Fibroblast of skin of abdomen (primary cell): ENCODE data around the gene TCOF1.

Source experiments
- DNase-seq: peaks from one replicate; pipeline ENCODE4 v3.0.0-alpha.2; 2013

Gene TCOF1

DNA sequence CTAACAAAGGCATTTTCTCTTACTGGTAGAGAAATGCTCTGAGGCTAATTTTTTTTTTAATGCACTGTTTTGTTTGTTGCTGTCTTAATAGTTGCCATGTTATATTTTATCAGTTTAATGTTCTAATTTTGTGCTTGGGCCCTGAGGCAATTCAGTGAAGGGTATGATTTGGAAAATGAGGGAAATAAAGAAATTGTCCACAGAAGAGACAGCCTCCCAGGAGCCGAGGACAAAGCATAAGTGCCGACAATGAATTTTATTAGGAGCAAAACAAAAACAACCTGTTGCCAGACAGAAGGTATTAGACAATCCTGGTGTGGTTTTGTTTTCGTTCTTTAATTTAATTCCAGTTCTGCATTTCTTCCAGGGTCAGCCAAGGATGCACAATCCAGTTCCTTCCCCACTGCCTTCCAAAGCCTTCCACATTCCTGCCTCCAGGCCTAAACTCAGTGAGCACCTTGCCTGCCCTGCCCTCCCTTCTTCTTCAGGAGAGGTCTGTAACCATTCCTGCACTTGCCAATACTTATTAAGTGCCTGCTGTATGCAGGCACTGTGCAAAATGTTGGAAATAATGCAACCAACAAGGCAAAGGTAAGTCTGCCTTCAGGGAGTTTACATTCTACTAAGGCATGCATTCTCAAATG is 4.3 kb upstream of the TCOF1 start:
- no peak for DNase-seq

DNA sequence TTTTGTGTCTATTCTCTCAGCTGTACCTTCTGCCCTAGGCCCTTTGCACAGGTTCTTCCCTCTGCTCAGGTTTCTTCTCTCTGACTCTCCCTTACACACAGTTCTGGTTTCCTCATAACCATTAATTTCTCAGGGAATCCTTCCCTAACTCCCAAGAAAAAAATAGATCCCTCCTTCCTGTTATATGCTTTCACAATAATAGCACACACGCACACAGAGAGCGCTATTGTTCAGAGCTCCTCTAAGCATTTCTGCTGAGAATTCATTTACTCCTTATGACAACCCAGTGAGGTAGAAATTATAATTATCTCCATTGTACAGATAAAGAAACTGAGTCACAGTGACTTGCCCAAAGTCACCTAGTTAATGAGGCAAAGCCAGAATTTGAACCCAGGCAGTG is 1.7 kb upstream of the TCOF1 start:
- no peak for DNase-seq

DNA sequence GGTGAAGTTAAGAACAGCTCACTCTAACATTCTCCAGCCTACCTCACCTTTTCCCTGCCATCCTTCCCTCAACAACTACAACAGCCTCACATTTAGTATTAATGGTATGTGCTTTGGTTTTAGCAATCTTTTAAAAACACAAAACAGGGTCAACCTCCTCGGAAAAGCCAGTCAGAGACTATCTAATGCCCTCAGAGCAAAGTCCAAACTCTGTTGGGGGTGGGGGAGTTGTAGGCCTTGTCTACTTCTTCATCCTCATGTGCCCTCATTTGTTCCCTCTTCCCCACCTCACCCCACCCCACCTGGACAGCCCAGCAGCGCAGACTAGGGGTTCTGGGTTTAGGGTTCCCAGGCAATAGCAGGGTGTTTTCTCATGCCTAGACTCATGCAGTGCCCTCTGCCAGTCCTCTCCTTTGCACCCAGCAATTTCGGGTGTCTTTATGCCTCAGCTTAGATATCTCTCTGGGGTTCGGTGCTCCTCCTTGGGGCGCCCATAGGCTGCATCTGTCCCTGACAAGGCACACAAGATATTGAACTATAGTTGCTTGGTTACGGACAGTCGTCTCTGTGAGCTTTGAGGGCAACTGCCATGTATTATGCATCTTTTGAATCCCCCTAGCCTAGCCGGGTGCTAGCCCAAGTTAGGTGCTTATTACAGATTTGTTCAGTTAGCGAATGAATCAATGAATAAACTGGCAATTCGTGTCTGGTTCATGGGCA is 762 bp upstream of the TCOF1 start:
- DNase-seq: no peak

DNA sequence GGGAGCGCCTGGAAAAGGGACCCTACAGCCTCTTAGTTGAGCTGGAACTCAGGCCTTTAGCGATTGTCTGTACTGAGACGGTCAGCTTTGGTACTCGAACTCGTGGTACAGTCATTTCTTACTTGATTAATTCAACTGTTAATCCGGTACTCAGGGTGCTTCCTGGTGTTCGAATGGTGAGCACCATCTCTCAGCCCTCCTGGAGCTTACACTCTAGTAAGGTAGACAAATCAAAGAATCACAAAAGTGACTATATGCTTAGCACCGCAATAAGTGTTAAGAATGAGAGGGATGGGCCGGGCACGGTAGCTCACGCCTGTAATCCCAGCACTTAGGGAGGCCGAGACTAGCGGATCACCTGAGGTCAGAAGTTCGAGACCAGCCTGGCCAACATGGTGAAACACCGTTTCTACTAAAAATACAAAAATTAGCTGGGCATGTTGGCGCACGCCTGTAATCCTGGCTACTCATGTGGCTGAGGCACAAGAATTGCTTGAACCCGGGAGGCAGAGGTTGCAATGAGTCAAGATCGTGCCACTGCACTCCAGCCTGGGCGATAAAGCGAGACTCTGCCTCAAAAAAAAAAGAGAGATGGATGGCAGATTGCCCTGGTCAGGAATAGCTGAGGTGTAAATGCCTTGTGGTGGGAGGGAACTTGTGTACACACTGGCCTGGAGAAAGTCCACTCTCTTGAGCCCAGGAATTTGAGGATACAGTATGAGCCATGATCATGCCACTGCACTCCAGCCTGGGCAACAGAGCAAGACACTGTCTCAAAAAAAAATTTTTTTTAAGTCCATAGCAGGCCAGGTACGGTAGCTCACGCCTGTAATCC is 981 bp downstream of the TCOF1 start:
- DNase-seq: no peak

DNA sequence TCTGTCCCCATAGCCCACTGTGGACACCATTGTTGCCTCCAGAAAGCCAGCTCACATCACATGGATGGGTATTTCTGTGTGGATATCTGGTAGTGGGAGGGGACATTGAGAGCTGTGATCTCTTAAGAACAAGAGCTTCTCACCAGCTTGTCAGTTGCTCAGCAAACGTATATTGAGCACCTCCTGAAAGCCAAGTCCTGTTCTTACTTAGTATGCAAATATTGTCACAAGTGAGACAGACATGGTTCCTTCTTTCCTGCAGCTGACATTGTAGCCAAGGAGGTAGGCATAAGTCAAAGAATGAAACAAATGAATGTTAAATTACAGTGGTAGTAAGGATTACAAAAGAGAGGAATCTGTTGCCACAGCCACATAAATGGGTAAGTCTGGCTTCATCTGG is 3.8 kb downstream of the TCOF1 start:
- no peak for DNase-seq

DNA sequence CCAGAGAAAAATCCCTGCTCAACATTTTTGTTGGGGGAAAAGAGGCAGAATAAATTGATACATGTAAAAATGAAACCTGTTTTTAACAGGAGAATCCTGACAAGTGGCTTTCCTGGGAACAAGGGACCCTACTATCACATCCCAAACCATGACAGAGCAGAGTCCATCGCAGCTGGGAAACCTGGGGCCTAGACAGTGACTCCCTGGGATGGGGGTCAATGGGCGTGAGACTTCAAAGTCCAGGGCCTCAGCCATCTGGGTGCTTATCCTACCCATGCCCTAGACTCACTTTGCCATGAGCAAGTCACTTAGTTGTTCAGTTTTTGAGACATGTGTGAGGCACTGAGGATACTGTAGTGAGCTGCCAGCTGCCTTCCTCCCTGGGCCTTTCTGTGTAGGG is 5.7 kb downstream of the TCOF1 start:
- DNase-seq: no peak

DNA sequence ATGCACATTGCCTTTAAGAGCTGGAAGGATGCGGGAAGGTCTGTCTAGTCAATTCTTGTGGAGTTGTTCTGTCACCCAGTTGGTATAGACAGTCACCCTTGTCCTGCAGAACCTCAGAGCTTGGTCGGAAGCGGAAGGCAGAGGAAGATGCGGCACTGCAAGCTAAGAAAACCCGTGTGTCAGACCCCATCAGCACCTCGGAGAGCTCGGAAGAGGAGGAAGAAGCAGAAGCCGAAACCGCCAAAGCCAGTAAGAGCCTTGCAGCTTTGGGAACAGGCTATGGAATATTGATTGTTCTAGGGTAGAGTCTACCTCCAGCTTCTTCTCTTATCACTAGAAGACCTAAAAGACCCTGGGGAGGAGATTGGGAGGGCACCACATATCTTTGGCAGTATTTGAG is 6.5 kb downstream of the TCOF1 start:
- DNase-seq: no peak

DNA sequence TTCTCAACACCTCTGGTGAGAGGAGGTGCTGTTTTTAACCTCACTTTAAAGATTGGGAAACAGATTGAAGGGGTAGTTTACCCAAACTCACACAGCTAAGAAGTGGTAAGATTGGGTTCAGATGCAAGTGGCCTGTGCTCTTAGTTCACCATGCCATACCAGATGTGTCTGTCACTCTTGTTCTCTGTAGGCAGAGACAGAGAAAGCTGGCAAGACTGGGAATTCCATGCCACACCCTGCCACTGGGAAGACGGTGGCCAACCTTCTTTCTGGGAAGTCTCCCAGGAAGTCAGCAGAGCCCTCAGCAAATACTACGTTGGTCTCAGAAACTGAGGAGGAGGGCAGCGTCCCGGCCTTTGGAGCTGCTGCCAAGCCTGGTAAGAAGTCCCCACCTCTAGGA is 11.0 kb downstream of the TCOF1 start:
- DNase-seq: no peak

DNA sequence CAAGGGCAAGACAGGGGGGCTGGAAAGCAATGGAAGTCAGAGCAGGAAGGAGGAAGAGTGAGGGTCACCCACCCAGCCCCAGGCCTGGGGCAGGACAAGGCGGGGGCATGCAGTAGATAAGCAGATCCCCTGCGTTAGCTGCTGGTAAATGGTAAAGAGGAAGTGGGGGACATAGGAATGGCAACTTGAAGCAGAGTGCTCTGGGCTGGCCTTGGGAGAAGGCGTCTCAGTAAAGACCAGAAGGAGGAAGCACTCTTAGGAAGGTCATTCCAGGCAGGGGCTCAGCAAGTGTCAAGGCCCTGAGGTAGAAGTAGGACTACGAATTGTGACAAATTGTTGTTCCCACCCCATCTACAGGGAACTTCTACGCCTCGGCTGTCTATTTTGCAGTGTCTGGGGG is 15.1 kb downstream of the TCOF1 start:
- no peak for DNase-seq

DNA sequence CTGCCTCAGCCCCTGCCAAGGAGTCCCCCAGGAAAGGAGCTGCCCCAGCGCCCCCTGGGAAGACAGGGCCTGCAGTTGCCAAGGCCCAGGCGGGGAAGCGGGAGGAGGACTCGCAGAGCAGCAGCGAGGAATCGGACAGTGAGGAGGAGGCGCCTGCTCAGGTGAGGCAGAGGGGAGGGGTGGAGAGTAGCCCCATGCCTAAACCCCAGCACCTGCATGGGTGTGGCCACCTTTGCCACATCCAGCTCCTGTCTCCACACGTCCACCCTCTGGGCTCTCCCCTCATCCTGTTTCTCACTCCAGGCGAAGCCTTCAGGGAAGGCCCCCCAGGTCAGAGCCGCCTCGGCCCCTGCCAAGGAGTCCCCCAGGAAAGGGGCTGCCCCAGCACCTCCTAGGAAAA is 17.2 kb downstream of the TCOF1 start:
- DNase-seq: no peak

DNA sequence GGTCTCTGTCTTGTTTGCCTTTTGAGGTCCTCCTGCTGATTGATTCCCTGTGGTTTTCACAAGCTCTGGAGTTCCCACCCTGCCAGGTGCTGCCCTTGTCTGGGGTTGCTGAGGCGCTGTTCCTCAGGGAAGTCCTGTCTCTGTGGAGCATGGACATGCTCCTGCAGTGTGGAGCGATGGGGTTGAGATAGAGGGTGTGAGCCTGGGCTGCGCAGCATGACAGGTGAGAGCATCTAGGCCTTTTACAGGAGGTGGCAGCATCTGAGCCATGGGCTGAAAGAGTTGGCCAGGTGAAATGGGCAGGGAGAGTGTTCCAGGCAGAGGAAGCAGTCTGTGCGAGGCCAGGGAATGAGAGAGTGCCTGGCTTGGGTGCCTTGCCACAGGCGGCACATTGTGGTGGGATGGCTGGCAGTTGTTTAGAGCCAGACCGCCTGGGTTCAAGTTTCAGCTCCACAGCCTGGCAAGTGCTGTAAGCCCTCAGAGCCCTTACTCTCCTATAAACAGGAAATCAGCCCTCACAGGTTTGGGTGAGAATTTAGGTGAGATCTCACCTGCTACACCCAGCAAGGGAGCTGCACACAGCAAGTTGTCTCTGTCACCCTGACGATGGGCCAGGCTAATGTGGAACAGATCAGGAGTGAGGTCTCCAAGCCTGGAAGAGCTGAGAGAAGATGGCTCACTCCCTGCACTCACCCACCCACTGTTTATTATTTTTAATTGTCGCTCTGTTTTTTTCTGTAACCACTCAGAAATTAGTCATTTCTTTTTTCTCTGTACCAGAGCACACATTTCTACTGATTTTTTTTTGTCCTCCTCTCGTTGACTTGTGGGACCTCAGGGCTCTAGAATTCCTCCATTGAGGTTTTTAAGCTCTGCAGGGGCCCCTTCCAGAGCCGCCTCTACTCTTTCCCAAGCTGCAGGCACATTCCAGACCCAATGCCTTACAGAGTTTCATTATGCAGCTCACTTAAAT is 19.6 kb downstream of the TCOF1 start:
- DNase-seq: peak; percentile 66

DNA sequence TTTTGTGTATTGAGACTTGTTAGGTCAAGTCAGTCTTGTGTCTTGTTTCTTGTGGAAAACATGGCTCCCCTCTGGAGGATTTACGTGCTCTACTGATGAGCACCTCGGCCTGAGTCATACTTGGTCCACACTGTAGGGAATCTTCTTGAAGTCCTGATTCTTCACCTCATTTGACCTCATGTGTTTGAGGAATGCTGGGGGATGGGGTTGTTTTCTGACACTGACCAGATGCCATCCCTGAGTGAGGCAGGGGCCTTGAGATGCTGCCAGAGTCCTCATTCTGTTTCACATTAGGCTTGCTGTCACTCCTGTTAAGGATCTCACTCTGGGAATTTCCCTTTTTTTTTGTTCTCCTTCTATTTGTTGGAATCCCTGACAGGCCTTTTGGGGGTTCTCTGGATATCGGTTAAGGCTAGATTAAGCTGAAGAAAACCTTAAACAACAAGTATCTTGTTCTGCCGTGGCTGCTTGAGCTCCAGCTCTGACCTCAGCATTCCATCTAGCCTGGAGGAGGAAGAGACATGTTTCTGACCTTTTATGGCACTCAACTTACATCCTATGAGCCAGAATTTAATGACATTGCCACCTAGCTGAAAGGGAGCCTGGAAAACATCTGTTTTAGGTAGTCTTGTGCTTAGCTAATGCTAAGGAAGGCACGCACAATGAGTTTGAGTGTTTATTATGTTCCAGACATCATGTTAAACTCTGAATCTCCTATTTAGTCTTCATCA is 20.6 kb downstream of the TCOF1 start:
- DNase-seq: peak; percentile 99

DNA sequence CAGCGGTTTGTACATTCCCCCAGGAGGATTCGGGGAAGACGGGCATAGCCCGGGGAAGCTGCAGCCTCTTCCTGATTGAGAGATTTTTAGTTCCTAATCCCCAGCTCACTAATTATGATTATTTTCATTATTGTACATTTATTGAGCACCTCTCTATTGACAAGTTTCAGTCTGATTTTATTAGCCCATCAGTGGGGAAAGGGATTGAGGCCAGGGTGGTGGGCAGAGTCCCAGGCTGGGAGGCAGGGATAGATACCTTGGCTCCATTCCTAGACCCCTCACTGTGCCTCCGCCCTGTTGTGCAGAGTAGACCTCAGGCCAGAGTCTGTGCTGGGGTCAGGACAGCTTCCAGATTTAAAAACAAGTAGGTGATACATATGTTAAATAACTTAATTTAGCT is 27.2 kb downstream of the TCOF1 start:
- no peak for DNase-seq

DNA sequence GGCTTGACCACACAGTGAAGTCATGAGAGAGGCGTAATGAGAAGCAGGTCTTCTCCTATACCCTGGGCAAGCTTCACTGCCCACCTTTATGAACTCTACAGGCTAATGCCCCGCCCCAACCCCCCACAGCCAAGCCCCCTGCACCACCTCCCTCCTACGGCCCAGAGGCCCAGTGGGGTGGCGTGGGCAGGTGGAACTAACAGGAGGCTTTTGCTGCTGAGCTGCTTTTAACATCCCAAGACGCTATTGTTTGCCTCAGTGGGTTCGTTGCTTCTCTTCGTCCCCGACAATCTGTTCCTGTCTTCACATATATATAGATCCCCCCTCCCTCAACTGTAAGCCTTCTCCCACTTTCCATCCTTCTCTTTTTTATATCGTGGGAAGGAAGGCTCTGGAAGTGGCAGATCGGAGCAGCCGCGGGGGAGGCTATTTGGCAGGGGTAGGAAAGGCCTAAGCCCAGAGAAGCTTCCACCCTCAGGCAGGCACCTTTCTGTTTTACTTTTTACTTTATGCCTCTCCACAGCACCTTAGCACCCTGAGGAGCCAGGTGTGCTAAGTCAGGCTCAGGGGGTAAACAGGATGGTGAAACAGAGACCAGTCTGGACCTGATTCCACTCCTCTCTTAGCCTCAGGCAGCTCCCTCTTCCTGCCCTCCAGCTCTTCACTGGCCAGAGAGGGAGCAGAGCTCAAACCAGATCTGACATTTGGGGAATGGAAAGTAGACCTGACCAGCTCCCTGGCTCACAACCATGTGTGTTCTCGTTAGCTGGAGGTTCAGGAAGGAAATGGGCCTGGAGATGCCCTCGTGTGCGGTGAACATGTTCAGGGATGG is 28.7 kb downstream of the TCOF1 start:
- no peak for DNase-seq

DNA sequence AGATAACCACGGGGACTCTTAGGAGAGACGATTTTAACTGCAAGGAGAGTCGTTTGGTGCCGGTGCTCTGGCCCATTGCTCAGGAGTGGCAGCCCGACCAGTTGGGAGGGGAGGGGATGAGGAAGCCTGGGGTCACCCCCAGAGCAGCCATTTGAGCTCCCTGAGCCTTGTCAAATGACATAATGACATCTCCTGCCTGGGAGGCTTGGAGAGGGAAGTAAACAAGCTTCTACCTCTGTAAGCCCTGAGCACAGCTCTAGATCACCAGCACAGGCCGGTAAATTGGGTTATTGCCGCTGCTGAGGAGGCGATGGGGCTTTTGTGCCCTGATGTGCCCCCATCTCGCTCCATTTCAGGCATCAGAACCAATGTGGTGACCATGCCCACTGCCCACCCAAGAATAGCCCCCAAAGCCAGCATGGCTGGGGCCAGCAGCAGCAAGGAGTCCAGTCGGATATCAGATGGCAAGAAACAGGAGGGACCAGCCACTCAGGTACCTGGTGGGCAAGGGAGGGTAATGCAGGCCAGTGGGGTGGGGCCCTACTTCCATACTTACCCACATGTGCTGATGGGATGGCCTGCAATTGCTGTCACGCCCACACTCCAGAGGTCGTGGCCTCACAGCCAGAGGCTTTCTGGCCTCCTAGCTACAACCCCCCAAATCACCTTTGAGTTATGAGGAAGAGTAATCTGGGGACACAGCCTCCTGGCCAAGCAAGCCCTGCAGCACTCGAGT is 32.2 kb downstream of the TCOF1 start:
- no peak for DNase-seq

DNA sequence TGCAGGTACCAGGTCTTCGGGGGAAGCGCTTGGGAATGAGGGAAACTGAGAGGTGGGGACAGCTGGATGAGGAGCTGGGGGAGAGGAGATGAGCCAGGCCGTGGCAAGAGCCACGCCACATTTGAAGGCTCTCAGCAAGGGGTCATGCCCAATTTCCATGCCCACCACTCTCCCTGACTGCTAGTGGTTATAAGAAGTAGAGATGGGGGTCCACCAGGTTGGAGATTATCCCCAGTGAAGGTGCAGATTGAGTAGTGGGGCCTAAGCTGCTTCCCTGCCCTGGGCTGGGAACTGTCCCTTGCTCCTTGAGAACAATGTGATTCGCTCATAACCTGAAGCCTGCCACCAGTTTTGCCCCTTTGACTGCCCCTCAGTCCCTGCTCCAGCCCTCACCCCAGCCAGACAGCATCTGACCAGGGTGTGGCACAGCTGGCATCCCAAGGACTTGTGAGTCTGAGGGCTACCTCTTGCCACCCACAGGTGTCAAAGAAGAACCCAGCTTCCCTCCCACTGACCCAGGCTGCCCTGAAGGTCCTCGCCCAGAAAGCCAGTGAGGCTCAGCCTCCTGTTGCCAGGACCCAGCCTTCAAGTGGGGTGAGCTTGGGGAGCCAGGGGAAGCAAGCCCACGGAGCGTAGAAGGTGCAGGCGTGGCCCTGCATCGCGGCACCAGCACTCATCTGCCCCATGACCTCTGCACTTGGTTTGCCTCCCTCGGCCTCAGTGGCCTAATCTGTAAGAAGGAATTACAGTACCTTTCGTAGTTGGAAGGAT is 33.8 kb downstream of the TCOF1 start:
- no peak for DNase-seq

DNA sequence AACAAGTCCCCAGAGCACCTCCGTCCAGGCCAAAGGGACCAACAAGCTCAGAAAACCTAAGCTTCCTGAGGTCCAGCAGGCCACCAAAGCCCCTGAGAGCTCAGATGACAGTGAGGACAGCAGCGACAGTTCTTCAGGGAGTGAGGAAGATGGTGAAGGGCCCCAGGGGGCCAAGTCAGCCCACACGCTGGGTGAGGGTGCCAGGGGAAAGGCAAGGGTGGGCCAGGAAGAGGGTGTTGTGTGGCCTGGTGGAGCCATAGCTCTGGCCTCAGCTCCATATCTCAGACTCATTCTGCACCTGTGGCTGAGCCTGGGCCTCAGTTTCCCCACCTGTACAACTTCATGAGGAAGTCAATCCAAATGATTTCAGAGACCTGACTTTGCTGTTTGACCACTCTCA is 34.5 kb downstream of the TCOF1 start:
- DNase-seq: no peak

DNA sequence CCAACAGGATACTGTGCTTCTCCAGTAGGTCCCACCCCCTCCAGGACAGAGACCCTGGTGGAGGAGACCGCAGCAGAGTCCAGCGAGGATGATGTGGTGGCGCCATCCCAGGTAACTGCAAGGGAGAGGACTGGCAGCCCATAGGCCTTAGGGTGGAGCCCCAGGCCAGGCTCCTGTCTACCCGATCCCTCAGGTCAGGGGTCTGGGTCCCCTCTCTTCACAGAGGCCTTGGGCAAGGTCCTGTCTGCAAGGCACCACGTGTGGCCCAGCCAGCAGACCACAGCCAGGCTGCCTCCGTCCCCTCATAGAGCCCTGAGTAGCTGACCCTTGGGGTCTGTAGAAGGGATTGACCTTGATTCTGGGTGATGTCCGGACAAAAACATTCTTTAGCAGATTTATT is 35.2 kb downstream of the TCOF1 start:
- no peak for DNase-seq

DNA sequence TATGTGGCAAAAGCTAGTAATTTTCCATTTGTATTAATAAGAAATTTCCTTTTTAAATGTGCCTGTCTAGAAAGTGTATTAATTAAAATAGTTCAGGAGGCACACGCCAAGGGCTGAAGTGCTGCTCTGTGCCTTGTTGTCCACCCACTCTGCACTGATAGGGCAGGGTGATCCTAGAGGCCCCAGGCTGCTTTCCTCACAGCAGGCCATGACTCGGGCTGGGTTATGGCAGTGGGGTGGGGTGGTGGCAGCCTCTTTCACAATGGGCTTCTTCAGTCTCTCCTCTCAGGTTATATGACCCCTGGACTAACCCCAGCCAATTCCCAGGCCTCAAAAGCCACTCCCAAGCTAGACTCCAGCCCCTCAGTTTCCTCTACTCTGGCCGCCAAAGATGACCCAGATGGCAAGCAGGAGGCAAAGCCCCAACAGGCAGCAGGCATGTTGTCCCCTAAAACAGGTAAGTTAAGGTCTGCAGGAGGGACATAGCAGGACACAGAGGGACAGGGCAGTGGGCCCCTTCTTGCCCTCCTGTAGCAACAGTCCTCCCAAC is 35.7 kb downstream of the TCOF1 start:
- DNase-seq: no peak
